Activated naive CD4-positive, alpha-beta T cell (primary cell): Measurements from ENCODE around the gene DHCR7.

Source experiments
- DNase-seq, 4 experiments: peaks; one replicate each; lab custom pipeline; 2025; lab: John Stamatoyannopoulos, UW

The DHCR7 gene

DNA sequence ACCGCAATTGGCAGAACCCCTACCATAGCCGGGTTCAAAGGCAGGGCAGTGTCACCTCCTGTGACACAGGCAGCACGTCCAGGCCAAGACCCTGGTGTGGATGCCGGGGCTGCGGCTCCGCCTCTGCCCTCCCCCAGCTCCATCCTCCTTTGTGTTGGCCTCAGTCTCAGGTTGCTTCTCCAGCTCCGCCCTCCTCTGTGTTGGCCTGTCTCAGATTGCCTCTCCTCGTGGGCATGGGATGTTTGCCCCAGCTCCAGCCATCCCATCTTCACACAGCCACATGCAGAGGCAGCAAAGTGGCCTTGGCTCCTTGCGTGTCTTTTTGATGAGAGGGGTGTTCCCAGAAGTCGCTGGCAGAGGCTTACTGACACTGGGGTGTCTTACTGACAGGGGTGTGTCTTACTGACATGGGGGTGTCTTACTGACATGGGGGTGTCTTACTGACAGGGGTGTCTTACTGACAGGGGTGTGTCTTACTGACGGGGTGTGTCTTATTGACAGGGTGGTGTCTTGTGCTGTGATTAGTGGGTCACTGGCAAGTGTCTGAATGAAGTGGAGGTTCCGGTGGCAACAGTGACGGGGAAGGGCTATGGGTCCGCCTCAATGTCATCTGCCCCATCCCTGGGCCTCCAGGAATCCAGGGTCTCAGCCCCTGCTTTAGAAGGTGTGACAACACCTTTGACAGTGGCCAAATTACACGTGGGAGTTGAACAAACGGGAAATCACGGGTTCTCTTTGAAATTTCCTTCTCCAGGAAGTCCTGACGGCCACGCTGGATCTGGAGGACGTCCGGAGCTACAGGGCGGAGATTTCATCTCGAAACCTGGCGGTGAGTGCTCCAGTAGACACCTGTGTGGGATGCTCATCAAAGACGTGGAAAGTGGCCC lies 29.7 kb upstream of the DHCR7 start:
- DNase-seq, result no peak

DNA sequence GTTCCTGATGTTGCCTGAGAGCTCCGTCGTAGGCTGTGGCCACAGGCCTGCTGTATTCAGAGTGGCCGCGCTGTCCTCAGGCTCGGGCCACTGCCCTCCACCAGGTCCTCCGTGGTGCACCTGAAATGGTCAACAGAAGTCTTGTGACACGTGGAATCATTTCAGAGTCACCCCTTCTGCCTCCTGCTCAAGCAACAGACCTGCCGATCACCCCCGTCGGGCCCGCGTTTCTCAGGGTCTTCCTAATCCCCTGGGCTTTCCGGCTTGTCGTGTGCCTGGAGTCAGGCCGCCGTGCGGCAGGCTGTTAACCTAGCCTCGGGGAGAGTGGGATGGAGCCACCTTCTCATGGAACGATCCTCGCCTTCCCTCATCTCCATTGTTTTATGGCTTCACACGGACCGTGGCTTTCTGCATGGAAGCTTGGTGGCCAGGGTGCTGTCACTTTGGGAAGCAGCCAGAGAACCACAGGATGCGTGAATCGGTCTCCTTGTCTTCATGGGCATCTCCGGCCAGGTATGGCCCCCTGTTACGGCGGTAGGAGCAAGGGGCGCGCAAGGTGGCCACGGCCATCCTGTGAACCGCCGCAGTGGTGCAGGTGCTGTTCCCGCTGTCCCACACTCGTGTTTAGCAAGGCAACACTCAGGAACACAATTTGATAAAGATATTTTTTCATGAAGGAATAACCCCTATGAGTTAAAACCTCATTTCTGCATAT lies 28.9 kb upstream of the DHCR7 start:
- no peak for DNase-seq

DNA sequence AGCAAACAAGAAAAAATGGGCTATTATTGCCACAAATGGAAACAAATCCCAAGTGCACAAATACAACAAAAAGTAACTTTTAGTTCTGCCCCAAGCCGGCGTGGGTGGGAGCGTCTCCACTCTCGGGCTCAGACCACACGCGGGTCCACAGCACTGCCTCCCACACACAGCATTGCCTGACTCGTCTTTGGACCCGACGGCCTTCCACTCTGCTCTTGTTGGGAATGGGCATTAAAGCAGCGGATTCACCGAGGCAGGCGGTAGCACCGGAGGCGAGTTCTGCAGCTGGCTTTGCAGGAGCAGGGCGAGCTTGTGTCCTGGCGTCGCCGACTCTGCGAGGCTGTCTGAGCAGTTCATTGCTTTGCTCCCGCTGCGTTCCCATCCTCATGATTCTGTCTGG lies 27.8 kb upstream of the DHCR7 start:
- no peak for DNase-seq

DNA sequence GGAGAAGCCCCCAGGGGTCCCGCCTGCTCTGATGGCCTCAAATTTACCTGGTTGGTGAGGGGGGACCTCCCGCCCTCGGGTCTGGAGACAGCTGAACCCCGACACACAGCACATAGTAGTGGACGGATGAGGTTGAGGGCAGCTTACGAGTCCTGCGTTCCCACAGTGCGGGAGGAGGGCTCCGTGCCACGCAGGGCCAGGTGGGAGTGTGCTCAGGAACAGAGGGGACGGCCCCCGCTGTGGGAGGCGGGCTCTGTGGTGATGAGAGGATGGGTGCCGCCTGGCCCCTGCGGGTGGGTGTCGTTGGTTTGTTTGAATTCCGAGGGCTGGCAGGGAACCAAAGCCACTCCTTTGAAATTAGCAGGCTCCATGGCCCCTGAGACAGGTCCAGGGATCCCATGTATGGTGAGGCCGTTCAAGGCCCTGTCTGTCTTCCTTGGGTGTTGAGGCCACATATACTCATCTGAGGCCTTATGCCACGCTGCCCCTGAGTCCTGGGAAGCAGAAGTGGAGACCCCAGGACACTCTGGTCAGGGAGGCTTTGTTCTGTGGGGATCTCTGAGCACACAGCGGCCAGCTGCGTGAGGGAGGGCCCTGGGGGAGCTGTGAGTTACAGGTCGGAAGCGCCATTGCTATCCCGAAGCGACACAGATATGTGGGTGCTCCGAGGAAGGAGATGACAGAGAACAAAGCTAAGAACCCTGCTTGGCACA lies 26.7 kb upstream of the DHCR7 start:
- DNase-seq, result no peak

DNA sequence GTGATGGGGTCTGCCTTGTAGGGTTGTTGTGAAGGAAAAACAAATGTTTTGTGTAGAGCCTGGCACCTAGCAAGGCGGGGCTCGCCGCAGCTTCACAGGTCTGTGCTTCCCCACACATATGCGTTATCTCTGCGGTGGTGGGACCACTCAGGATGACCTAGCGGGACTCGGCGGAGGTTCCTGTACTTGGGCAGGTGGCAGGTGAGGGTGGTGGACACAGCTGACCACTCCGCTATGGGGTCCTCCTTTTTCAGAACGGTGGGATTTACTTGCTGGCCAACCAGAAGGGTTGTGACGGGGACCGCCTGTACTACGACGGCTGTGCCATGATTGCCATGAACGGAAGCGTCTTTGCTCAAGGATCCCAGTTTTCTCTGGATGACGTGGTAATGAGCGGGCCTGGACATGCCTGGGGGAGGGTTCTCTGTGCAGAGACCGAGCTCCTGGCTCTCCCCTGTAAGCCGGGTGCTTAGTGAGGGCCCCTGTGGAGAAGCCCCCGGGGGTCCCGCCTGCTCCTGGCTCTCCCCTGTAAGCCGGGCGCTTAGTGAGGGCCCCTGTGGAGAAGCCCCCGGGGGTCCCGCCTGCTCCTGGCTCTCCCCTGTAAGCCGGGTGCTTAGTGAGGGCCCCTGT lies 26.1 kb upstream of the DHCR7 start:
- no peak for DNase-seq

DNA sequence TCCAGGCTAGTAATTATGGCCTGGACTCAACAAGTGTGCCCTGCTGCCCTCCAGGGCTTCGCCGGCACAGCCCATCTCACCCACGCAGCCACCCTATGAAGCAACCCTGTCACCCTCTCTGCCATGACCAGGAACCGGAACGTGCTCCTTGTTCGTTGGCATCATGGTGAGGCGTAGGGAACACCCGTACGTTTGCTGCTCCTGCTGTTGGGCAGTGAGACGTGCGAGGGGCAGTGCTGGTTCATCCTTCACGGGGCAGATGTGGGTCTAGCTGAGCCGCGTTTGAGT lies 25.5 kb upstream of the DHCR7 start:
- no peak for DNase-seq

DNA sequence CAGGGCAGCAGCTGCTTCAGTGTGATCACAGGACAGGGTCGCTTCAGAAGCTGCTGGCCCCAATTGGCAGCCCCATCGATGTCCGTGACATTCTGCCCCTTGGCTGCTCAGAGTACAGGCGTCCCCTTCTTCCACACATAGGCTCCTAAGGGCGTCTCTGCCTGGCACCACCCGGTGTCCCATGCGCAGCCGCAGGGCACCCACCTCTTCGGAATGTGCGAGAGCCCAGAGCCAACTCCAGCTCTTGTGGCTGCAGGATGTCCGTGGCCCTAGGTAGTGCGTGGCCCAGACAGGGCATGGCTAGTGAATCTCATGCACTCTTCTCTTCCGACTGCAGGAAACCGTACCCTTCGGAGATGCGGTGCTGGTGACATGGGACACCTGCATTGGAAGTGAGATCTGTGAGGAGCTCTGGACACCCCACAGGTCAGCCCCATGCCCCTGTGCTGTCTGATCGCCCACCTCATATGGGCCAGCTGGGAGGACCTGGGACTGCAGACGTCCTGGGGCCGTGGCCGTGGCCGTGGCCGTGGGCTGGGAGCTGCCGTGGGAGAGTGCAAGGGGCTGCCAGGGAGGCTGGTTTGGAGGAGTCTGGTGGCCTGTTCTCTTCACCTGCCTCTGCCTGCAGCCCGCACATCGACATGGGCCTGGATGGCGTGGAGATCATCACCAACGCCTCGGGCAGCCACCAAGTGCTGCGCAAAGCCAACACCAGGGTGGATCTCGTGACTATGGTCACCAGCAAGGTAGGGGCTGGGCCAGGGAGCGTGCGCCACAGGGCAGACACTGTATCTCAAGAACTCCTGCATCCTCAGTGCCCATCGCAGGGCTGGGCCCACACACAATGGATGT lies 25.0 kb upstream of the DHCR7 start:
- no peak for DNase-seq

DNA sequence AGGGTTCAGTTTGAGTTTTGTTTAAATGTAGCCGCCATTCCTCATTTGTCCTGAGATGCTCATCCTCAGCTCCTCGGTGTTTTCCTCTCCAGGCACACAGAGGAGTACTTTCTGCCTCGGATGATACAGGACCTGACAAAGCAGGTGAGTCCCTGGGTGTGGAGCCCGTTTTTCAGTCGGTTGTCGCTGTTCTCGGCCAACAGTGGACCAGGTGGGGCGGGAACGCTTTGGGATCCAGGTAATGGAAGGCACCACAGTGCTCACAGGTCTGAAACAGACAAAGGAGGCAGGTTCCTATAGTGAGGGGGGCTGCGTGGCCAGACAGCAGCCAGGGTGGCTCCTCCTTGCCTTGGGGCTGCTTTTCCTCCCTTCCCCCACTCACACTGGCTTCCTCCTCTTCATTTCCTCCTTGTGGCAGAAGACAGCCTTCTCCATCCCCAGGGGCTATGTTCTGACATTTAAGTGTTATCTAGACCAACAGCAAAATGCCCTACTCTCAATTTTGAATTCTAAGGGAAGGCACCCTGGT lies 24.2 kb upstream of the DHCR7 start:
- no peak for DNase-seq

DNA sequence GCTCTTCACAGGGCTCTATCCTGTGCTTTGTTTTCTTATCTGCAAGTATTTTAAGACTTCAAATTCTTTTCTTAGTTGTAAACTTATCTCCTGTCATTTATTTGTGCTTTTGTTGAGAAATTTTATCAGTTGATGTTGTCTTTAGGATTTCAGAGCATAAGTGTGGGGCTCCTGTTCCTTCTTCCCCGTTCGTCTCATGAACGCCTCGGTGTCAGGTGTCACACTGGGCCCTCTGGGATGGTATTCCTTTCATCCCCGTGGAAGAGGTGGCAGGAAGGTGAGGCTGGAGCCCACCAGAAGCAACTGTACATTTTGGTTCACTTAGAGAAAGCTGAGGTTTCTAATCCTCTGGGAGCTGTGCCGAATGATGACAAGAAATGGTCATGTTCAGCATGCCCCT lies 22.8 kb upstream of the DHCR7 start:
- no peak for DNase-seq

DNA sequence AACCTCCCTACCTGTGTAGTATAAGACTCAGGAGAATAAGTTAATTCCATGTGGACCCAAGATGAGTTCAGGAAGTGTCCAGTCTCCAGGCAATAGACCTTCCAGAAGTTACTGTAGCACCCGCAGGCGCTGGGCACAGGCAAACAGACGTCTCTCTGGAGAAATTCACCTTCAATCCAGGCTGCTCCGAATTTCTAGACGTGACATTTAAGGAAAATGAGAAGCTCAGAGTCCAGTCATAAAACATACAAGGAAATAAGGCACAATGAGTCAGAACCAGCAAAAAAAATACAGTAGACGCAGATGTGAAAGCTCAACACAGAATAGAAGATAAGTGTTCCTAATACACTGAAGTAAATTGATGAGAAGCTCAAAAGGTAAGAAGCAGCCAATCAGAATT lies 19.0 kb upstream of the DHCR7 start:
- DNase-seq, result no peak

DNA sequence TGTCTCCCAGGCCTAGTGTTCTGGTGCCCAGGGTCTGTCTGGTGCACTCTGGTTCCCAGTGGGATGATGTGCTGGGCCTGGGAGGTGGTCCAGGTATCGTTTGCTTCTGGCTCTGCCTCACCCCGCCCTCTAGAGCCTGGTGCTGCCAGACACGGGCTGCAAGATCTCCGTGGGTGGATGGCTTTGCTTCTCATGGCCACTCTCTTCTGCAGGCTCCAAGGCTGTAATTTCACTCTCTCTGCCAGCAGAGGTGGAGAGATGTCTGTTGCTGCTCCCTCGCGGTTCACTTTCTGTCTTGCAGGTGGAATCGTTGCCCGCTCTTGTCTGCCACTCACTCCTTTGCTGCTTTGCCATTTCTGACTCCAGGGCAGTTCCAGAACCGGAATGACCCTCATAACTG lies 18.2 kb upstream of the DHCR7 start:
- DNase-seq, result no peak

DNA sequence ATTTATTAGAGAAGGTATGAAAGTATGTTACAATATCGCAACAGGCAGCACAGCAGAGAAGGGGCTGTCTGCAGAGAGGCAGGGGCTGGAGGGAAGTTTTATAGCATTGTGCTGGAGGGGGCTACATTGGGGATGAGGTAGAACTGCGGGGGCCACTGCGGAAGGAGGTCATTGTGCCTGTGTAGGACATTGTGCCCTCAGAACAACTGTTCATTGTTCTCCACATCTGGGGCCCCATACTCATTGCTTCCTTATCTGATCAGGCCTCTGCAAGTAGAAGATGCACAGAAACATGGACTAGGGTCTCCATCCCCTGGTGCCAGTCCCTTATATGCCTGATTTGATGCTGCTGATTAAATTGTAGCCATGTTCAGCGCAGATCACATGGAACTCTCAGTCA lies 16.9 kb upstream of the DHCR7 start:
- no peak for DNase-seq

DNA sequence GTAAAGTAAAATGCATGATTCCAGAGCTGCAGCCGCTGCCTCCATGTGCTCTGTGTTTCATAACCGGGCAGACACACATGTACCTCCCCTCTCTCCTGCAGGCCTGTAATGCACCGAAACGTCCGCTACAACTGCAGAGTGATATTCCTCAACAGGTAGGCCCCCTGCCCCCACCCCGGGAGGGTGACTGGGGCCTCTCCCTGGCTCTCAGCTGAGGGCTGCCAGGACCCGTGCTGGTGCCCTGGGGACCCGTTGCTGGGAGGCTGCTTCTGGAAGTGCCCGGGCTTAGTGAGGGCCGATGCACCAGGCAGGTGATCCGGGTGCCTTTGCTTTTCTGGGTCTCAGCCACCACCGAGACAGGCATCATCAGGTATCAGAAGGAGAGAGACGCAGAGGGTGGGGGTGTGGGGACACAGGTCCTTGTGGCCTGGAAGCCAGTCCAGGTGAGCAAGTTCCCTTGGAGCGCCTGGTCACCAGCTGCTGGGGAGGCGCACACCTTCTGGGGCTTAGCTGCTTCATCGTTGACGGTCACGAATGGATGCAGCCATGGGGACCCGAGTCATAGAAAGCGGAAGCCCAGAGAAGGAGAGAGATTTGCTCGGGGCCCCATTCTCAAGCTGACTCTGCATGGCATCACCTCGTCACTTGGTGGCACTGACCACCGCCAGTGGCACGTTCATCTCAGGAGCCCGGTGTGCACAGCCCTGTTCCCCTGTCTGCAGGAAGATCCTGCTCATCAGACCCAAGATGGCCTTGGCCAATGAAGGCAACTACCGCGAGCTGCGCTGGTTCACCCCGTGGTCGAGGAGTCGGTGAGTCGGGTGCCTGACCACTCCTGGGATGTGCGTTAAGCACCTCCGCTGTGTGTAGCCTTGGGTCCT lies 15.4 kb upstream of the DHCR7 start:
- no peak for DNase-seq

DNA sequence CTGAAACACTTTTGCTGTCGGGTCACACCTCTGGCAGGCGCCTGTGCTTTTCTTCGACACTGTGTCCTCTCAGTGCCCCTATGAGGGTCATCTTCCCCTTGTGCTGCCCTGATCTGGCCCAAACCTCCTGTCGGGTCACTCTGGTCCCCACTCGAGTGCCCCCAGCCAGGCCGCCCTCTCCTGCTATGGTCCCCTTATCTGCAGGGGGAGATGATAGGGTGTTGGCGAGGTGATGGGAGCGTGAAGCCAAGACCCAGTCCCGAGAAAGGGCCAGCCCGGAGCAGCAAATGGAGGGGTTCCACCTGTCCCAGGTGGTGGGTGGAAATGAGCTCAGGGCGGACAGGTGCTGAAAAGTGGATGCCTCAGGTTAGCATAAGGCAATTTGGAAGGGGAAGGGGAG lies 14.5 kb upstream of the DHCR7 start:
- no peak for DNase-seq

DNA sequence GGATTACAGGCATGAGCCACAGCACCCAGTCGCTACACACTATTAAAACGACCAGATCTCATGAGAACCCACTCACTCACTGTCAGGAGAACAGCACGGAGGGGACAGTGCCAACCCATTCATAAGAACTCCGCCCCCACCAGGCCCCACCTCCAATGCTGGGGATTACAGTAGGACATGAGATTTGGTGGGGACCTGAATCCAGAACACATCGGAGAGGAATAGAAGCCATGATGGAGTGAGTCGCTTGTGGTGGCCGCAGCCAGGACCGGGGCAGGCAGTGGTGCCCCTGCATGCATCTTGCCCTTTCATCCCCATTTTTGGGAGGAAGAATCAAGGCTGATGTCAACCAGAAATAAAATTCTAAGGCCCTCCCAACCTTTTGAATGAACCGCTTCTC lies 13.5 kb upstream of the DHCR7 start:
- no peak for DNase-seq

DNA sequence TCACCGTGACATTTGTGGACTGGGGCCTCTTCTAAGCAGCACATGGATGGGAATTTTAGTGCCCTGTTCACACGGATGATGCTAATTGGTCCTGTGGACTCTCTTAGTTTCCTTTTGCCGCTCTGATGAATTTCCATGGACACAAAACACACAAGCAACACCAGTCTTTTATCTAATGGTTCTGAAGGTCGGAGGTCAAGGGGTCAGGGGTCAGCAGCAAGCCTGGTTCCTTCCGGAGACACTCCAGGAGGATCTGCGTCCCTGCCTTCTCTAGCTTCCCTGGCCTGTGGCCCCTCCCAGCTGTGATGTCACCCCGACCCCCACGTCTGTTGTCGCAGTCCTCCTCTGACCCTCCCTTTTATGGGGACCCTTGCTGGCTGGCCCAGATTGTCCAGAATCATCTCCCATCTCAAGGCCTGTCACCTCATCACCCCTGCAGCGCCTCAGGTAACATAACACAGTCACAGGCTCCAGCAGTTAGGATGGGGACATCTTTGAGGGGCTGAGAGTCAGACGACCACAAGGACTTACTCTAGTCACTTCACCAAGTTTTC lies 11.7 kb upstream of the DHCR7 start:
- no peak for DNase-seq

DNA sequence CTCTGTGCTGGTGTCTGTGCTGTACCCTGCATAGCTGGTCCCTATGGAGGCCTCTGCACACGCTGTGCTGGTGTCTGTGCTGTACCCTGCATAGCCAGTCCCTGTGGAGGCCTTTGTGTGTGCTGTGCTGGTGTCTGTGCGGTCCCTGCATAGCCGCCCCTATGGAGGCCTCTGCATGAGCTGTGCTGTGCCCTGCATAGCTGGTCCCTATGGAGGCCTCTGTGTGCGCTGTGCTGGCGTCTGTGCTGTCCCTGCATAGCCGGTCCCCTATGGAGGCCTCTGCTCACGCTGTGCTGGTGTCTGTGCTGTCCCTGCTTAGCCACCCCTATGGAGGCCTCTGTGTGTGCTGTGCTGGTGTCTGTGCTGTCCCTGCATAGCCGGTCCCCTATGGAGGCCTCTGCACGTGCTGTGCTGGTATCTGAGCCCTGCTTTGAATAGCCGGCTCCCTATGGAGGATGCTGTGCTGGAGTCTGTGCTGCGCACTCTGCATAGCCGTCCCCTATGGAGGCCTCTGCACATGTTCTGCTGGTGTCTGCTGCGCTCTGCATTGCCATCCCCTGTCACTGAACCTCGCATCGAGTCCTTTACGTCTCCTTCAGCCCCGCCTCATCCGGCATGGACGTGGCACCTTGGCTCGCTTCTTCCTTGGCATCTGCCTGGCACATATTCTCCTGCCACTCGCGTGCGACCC lies 11.0 kb upstream of the DHCR7 start:
- no peak for DNase-seq

DNA sequence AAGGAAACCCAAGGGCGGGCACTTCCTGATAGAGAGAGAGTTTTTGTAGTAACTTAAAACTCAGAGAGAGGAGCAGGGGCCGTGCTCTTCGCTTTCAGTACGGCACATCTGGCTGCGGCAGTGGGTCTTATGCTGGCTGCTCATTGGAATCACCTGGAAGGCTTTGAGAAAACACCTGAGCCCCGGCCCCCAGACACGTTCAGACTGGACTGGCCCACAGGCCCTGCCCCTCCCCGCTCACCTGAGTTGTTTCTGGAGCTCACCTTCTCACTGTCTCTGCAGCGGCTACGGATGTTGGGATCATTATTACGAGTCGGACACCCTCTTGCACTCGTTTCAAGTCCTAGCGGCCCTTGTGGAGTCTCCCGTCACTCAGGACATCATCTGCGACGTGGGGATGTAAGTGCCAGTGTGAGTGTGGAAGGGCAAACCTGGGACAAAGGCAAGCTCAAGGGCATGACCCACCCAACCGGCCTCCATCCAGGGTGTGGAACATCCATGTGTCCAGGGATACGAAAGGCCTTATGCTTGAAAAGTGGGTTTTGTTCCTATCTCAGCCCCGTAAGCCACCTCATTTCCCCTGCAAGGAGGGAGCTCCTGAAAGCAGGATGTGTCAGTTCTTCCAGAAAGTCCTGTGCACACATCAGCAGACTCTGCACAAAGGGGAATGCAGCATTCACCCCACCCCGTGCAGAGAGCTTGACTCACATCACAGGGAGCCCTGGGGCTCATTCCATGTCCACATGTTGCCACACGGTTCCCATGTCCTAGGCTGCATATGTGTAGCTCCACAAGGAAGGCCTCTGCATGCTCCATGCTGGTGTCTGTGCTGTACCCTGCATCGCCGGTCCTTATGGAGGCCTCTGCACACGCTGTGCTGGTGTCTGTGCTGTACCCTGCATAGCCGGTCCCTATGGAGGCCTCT lies 10.2 kb upstream of the DHCR7 start:
- DNase-seq, result no peak
